GM19455 (cell line): ENCODE results near the gene GRAMD1B.

Experiments used
- ATAC-seq: cut with Tn5 transposase; IDR thresholded peaks from one replicate; pipeline ENCODE4 v1.9.1; 2021; ENCODE audit not compliant: unreplicated experiment

GRAMD1B gene

DNA sequence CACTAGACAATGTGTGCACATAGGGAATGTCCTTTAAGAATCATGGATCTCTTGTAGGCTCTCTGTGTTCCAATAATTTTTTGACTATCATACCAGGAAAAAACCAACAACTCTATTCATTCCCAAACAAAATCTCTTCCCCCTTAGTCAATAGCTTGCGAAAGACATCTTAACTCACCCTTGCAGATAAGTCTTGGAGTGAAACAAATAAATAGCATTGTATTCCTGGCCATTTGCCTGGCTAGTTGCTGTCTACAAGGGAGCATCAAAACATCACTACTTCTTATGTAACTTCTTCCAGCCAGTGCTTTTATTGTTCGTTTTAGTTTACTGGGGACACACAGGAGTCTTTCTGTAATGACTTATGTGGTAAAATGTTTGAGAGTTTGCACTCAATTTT lies 194.9 kb downstream of the GRAMD1B start:
- no peak for ATAC-seq

DNA sequence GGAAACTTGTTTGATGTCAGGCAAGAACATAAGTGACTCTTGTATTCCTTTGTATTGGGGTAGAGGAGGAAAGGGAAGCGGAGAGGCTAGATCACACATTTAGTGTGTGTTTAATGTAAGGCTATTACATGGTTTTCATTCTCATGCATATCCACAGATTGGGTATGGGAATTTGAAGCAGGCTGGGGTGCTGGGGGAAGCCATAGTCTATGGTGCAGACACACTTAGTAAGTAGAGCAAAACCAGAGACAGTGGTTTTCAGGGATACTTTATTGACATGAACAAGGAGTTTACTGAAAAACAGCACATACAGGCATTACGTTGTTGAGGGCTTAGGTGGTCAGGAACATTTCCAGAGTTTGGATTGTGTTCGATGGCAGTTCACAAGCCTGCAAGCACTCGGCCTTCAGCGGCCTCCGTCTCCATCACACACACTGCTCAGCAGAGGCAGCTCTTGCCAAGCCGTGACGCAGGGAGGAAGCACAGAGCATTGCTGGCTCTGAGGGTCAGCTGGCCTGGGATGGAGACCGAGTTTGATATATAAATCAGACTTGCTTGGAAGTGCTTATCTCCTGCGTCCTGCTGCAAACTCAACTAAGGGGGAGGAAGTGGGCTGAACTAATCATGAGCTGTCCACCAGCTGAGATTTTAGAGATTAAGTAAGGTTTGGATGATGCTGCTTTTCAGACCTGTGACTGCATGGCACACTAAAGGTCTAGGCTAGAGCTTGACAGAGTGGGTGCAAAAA lies 199.0 kb downstream of the GRAMD1B start:
- ATAC-seq = no peak

DNA sequence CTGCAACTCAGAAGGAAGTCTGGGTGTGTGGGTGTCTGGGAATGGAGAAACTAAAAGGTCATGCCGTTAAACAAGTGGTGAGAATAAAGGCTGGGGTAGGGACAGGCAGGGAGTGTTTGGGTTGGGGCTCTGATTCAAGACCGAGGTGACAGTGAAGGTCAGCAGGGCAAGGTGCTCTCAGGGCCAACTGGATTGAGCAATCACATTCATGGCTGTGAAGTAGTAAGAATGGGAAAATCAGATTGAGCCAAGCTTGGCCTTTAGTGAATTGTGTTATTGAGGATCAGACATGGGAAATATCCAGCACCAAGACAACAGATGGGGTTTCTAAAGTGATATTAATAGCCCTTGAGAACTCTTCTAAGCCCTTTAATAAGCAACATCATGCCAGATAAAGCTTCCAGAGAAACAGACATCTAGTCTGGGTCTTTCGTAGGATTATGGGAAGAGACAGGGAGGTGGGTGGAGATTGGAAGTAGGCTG lies 200.1 kb downstream of the GRAMD1B start:
- no peak for ATAC-seq

DNA sequence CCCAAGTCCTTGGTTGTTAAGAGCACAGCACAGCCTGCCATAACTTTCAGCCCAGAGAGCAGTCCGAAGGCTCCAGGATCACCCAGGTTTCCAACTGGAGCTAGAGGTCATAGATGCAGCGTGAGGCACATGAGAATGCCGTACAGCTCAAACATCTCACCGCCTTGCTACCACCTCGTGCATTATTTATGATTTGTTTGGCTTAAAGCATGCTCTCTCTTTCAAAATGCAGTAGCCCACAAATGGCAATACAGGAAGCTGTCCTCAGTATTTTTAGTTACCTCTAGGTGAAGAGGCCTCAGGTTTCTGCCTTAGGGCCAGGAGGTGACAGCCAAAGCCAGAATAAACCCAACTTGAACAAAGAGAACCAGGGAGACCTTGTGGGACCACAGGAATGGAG lies 210.0 kb downstream of the GRAMD1B start:
- ATAC-seq = no peak

DNA sequence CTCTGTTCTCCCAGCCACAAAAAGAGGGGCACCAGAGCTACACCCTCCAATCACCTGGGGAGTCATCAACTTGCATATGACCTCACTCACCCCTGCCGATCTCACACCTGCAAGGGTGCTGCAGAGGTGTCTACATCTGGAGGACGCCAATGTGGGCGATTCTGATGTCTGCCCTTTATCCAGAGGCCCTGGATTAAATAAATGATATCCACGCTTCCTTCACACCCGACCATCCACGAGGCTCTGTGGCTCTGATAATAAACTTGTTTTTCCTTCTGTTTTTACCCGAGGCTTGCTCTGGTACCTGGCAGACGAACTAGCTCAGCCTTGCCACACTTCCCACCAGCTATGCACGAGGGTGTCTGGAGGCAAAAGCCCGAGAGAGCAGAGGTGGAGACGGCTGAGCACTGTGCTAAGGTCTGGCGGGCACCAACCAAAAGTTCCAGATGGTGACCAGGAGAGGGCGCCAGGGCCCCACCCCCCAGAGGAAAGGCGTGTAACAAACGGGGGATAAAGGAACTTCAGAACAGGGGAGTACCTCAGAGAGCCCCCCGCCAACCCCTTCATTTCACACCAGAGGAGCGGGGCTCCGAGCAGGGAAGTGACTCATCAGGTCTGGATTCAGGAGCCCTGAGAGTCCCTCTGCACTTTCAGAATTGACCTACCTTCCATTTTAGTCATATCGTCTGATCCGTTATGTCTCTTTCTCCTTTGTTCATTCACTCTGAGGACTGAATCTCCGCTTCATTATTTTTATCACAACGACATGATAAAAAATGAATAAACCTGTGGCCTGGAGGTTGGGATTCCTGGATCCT lies 210.8 kb downstream of the GRAMD1B start:
- ATAC-seq = peak; percentile 84

DNA sequence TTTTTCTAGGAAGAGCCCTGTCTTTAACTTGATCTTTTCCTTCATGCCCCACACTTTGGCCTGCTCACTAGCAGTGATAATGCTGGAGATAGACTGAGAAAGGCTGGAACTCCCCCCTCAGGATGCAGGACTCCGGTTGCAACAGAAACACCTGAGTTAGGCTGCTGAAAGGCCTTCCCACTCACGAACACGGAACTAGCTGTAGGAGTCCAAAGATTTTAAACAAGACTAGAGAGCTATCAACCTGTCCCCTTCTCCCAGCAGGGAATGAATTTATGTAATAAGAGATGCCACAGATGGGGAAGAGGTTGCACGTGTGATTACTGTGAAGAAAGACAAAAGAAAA lies 211.4 kb downstream of the GRAMD1B start:
- ATAC-seq = no peak

DNA sequence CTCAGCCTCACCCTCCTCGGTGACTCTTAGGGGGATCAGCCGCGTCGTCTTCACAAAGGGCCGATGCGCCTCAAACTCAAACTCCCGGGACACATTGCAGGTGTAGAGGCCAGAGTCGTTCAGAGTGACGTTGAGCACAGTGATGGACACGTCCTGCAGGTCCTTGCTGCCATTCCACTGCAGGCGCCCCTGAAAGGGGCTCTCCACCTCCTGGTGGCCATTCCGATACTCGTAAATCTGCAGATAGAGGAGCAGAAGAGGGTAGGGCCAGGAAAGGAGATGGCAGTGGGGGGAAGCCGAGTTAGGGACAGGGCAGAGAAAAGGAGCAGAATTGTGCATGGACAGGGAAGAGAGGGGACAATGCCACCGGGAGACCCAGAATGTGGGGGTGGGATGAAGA lies 212.4 kb downstream of the GRAMD1B start:
- ATAC-seq = no peak

DNA sequence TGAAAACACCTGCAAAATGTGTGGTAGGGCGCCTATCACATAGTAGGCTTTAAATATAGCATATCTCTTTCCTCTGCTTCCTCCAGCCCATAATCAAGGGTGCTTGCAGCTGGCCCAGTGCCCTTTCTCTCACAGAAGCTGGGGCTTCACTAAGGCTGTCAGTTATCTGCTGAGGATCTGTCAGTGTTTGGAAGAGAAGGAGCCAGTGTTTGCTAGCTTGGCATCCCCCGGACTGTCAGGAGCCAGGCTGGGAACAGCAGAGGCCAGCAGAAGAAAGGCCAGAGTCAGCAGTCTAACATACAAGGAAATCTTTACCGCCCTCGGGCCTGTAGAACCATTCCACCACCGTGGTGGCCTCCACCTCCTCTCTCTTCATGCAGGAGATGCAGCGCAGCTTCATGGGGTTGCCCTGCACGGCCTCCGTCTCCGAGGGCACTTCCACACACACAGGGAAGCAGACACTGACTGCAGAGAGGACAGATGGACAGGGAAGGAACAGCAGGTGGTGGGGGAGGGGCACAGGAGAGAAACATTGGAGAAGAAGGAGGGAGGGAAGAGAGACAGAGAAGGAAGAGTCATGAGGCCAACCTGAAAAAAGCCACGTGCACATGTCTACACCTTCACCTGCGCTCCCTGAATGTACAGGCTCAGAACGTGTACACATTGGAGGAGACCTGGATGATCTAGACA lies 215.4 kb downstream of the GRAMD1B start:
- ATAC-seq = no peak

DNA sequence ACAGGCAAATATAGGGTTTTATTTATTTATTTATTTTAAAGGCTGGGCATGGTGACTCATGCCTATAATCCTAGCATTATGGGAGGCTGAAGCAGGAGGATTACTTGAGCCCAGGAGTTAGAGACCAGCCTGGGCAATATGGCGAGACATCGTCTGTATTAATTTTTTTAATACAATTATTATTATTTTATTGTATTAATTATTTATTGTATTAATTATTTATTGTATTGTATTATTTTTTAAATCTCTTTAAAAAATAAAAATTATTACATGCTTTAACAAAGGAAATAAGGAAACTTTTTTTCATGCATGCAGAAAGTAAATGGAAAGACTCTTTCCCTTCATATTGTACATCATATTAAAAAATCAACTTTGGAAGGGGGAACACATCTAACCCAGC lies 220.8 kb downstream of the GRAMD1B start:
- no peak for ATAC-seq

DNA sequence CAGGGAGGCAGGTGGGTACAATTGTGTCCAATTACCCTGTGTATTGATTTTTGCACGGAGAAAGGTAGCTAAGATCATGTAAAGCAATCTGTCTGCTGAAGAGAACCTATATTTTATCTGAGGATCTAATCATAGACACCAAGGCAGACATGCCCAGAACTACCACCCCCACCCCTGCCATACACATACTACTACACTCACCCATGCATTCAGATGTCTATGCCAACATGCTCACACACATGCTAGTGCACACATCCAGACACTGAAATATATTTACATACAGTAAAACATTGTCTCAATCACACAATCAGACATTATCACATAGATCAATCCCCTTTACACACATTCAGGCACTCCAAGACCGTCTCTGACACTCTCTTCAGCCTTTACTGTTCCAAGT lies 222.5 kb downstream of the GRAMD1B start:
- ATAC-seq = no peak

DNA sequence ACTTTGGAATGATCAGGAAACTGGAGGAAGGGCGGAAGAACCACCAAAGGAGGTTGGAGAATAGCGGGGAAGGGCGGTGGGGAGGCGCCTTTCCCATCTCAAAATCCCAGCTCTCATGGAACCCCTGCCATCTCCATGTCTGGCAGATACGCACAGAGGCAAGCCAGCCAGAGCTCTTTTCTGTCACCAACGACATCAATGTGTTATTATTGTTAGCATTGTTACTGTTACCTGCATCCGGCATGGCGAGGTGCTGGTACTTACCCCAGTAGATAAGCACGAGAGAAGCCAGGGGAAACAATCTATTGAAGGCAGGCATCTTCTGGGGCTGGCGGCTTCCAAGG lies 223.4 kb downstream of the GRAMD1B start:
- ATAC-seq = no peak

DNA sequence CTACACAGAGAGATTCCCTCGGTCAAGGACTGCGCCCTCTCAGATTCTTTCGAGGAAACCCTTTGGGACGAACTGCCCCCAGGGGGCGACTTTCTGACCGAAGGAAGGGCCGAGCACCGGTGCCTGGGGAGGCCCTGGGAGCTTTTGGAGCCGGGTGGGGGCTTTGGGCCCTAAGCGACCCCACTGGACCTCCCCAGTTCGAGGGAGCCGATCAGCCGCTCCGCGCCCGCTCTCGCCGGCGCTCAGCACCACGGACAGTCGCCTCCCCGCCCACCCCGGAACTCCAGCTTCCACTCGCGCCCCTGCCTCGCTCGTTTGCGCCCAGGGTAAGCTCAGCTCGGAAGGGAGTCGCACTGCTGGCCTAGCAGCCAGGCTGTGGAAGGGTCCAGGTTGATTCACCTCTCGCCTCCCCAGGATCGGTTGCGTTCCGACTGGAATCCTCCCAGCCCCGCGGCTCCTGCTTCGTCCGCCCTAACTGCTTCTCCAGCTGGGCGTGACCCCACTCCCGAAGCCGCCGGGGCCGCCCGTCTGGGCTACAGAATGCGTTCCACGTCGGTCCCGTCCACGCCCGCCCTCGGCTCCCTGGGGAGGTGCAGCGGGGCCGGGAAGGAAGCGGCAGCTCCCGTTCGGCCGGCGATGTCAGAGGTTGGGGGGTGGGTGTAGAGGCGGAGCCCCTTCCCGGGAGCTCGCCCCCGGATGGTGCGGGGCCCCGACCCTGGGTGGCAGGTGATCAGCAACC lies 223.9 kb downstream of the GRAMD1B start:
- no peak for ATAC-seq

DNA sequence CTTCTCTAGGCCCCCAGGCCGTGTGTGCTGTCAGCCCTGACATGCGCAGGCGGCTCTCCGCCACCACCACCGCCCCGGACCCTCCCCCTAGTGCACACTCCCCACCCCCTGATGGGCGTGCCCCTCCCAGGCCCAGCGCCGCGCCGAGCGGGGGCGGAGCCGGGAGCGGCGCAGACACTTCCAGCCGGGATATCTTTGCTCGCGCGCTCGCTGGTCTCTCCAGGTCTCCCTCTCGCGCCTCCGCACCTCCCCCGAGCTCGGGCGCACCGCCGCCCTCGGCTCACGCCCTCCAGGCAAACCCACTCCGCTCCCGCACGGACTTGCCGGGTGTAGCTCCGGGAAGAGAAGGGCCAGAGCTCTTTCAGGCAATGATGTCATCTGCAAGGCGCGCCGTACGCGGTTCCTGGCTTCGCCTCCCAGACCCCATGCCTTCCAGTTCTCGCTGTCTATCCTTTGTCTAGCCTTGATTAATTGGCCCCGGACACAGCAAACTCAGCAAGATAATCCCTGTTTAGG lies 224.6 kb downstream of the GRAMD1B start, which contains the start of gene SCN3B:
SCN3B (minus strand) TSS at position 59 of the 516 bp plus-strand sequence. CDS start 823 bp downstream, outside the sequence.
- no peak for ATAC-seq

DNA sequence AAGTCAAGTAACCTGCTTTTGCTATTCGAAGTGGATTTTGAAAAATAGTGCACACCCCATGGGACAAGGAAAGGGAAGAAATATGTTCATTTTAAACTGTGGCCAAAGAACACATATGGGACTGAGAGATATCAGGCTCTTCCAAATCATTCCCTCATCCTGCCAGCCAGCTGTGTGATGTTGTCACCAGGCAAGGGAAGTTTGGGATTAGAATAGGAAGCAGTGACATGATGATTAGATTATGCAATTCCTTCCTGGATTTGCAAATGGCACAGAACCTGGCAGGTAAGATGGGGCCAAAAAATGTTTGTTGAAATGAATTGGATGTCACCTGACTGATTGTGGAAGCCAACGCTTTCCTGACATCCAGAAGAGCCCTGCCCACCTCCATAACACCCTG lies 229.2 kb downstream of the GRAMD1B start:
- ATAC-seq = no peak

DNA sequence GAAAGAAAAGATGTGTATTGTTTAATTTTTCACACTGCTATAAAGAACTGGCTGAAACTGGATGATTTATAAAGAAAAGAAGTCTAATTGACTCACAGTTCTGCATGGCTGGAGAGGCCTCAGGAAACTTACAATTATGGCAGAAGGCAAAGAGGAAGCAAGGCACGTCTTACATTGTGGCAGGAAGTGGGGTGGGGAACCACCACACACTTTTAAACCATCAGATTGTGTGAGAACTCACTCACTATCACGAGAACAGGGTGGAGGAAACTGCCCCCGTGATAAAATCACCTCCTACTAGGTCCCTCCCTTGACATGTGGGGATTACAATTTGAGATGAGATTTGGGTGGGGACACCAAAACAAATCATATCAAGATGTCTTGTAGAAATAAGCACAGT lies 229.9 kb downstream of the GRAMD1B start:
- ATAC-seq = peak; percentile 87

DNA sequence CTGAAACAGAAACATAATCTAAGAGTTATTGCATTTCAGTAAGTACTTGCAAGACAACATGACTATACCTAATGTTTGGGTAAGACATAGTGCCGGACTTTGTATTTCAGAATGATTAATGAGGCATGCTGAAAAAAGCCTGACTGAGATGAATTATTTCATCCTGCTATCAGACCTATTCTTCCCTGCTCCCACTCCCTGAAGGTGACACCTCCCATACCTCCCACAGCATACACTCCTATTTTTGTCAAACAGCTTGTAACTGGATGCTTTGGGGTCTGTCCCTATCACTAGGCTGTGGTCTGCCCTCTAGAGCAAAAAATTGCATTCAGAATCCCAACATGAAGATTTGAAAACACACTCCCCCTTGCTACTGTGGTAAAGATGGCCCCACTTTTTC lies 235.2 kb downstream of the GRAMD1B start:
- ATAC-seq = no peak

DNA sequence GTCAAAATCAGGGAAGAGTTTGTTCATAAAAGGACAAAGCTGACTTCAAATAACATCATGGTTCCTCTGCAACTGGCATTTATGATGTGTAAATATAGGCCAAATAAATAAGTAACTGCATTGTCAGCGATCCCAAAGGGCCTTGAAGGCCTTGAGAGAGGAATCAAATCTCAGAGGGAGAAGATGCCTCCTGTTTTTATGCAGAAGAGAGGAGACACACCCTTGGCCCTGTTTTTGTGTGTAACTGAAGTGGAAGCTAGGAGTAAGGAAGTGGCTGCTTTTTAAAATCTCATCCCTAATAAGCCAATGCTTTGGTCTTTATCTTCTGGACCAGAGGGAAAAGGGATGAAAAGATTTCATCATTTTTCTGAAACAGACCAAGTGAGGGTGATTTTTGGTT lies 240.0 kb downstream of the GRAMD1B start:
- no peak for ATAC-seq

DNA sequence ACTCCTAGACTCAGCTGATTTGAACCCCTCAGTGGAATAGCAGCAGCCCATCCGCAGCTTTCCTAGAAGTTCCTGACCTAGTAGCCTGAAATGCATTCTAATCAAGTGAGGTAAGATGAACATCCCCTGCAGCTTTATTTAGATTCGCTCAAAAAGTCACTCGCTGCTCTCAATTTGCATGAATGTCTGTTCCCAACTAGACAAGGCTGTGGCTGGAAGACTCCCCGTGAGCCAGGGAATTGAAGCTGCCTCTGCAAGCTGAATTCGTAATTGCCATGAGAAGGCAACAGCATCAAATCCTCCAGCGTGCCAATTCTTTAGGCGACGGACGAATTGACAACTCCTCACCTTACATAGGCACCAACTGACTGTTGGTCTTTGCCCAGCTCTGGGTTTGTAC lies 241.5 kb downstream of the GRAMD1B start:
- no peak for ATAC-seq

DNA sequence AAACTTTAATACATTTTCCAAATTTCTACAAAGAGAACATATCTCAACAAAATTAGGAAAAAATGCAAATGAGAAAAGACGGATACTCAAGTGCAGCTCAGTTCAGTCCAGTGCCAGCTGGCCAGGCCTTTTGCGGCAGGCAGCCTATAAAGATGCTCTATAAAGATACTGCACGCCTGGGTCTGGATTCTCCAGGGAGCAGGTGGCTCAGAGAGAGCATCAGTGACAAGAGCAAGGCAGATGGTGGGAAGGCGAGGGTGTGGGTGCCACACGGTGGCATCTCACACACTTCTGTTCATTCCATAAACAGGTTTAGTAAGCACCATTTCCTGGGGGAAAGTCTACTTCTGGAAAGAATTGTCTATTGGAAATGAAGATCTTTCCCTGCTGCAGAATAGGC lies 242.5 kb downstream of the GRAMD1B start:
- ATAC-seq = no peak

DNA sequence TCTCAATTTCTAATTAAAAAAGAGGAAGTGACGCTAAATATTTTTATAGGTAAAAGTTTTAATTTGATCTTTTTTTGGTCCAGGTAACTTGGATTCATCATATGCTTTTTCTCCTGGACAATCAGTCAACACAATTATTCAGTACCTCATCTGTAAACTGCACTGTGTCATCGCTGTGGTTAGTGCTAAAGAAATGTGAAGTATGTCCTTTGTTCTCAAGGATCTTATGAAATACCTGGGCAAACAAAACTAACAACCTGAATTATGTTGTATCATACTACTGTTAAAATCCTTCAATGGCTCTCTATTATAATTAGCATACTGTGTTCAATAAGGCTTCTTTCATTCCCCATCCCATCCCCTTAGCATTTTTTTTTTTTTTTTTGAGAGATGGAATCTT lies 244.2 kb downstream of the GRAMD1B start:
- ATAC-seq = no peak
